ENCODE data around the gene NDUFS3.
A peak's percentile ranks its signal among the peaks of the same experiment; 100 is the strongest.

NDUFS3 gene

DNA sequence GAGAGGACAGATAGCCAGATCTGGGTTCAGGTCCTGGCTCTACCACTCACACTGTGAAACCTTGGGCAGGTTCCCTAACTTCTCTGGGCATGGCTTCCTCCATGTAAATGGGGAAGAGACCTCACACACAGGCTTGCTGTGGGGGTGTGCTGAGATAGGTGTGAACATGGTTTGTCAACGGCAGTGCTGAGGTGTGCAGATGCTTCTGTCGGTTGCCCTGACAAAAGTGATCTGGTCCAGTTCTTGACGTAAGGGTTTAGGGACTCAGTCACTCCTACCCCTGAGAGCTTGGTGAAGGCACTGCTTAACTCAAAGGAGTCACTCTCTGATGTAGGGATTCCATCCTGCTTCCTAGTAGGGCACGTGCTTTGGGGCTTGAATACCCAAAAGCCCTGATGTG is 13.4 kb downstream of the NDUFS3 start:
- no peak overlapping the region for H3K4me3 ChIP-seq (ENCODE audit: low read depth, low read length)
- TF ChIP-seq CTCF (conservative IDR thresholded peaks at IDR 0.05; ENCODE audit: low read depth, low read length), result no peak

GRCh38 chr11:47592970-47593369 is 14.1 kb downstream of the NDUFS3 start:
- no peak overlapping the region for H3K4me3 ChIP-seq (ENCODE audit: low read depth, low read length)
- no peak for TF ChIP-seq CTCF (conservative IDR thresholded peaks at IDR 0.05; ENCODE audit: low read depth, low read length)
- no peak for DNase-seq (ENCODE audit: low read depth)

More for the DNA sequence above, 13.4 kb downstream of the NDUFS3 start:
- DNase-seq (ENCODE audit: low read depth), result no peak

DNA sequence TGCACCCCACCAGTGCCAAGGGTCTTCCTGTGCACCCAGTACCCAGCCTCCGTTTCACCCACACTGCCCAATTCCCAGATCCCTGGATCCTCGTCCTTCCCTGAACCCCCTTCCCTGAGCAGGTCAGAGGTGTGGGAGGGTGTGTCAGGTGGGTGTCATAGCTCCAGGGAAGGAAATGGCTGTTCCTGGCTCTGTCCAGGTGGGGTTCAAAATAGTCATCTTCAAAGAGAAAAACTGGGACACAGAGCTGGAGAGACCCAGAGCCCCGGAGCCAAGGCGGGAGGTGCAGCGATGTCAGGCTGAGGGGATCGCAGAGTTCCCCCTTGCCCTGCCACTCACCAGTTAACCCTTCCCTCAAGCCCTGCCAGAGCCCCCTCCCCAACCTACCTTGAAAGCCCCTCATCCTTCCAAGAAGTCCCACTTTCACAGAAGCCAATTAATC is 14.6 kb downstream of the NDUFS3 start:
- no peak overlapping the region for H3K4me3 ChIP-seq (ENCODE audit: low read depth, low read length)
- no peak for TF ChIP-seq CTCF (conservative IDR thresholded peaks at IDR 0.05; ENCODE audit: low read depth, low read length)
- no peak for DNase-seq (ENCODE audit: low read depth)

DNA sequence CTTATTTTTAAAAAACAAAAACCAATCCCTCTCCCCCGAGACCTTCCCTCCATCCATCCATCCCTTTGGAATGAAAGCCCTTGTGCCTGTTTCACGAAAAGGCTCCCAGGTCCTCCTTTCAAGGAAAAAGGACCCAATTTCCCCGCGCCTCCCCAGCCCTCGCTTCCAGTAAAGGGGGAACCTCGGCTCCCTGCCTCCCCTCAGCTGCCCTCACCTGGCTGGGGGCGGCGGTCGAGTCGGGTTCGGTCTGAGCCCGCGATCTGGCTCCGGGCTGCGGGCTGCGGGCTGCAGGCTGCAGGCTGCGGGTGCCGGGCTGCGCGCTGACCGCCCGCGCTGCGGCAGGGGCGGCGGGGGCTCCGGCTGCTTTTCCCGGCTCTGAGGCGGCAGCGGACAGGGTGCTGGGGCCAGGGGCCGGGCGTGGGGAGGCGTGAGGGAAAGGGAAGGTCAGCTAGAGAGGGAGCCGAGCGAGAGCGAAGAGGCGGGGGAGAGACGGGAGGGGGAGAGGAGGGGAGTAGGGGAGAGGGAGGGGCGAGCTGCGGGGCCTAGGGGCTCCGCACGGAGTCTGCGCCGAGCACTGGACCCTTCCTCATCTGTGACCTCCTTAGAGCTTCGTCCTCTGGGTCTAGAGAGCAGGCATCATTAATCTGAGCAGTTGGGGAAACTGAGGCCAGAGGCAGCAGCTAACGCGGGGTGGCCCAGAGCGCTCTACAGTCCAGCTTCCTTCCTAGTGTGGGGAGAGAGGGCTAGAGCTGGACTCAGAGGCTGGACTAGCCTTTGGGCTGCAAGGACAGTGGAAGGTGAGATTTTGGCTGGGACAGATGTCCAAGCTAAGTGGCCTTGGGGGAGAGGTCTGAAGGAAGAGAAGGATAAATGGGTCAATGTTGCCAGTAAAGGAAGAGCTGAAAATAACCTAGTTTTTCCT is 15.3 kb downstream of the NDUFS3 start, which contains the start of gene C1QTNF4:
Gene C1QTNF4, minus strand, starts transcription at position 478 of the 922 bp plus-strand sequence. CDS start 3,601 bp downstream, outside the sequence.
- DNase-seq (ENCODE audit: low read depth), result no peak
- TF ChIP-seq CTCF (conservative IDR thresholded peaks at IDR 0.05; ENCODE audit: low read depth, low read length), result no peak
- peak within 1 kb of the TSS; percentile 37 for H3K4me3 ChIP-seq (ENCODE audit: low read depth, low read length)

DNA sequence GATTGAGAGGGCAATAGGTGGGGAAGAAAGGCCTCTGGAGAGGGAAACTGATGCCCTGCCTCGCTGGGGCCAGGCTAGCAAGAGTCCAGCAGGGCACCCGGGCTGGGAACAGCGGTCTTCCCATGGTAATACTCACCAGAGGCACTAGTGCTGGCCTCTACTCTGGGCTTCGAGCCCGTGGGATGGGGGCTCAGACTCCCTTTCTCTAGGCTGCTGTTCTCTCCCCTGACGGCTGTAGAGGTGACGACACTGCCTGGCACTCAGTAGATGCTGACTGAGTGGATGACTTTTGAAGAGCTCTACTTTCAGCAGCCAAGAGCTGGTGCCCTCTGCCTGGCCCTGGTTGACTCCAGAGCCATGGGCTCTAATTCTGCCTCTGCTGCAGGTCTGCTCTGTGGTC is 16.2 kb downstream of the NDUFS3 start:
- H3K4me3 ChIP-seq (ENCODE audit: low read depth, low read length), result no peak overlapping the region
- DNase-seq (ENCODE audit: low read depth), result no peak
- no peak for TF ChIP-seq CTCF (conservative IDR thresholded peaks at IDR 0.05; ENCODE audit: low read depth, low read length)

GRCh38 chr11:47595967-47596366 is 17.1 kb downstream of the NDUFS3 start:
- TF ChIP-seq CTCF (conservative IDR thresholded peaks at IDR 0.05; ENCODE audit: low read depth, low read length), result no peak
- no peak for DNase-seq (ENCODE audit: low read depth)
- H3K4me3 ChIP-seq (ENCODE audit: low read depth, low read length), result no peak overlapping the region

Data from choroid plexus epithelial cell (primary cell).